Tibial nerve (tissue), 4 donors: ENCODE data around the gene RAB17.

Experiments
- CTCF ChIP-seq, 5 experiments: fragments of 200-600 bp in 3 of 5; fragments of 450-650 bp in 2 of 5; sonication (generic) in 3 of 5; IDR thresholded peaks; one replicate each; pipeline ENCODE4 v1.5.1; 2016 to 2019; ENCODE audit warnings: antibody characterized with exemption in 5 of 5, mild to moderate bottlenecking in 3 of 5, moderate library complexity in 2 of 5
- EP300 ChIP-seq, 2 donors: sonication (generic); formaldehyde crosslinking; IDR thresholded peaks; one replicate each; pipeline ENCODE4 v1.6.1; 2017; ENCODE audit warnings: antibody characterized with exemption in 2 of 2, mild to moderate bottlenecking in 1 of 2
- POLR2A ChIP-seq, 2 donors: fragments of 450-650 bp; IDR thresholded peaks; one replicate each; pipeline ENCODE4 v1.6.1; 2017; ENCODE audit warnings: antibody characterized with exemption in 2 of 2, mild to moderate bottlenecking in 2 of 2, moderate library complexity in 2 of 2

- TF ChIP-seq CTCF (IDR thresholded peaks at IDR 0.05) = no peak
- TF ChIP-seq POLR2A (IDR thresholded peaks at IDR 0.05) = no peak
- no peak for TF ChIP-seq EP300 (IDR thresholded peaks at IDR 0.05)
These were observed 12.6 kb upstream of the RAB17 start for GRCh38 chr2:237603049-237603717.
